GM18508 (cell line): Measurements from ENCODE around the gene RHBDF1.

Source experiments
- ATAC-seq: cut with Tn5 transposase; IDR thresholded peaks from one replicate; pipeline ENCODE4 v1.9.1; 2021; ENCODE audit warnings: moderate number of reproducible peaks; ENCODE audit not compliant: insufficient read depth, unreplicated experiment

RHBDF1 gene

DNA sequence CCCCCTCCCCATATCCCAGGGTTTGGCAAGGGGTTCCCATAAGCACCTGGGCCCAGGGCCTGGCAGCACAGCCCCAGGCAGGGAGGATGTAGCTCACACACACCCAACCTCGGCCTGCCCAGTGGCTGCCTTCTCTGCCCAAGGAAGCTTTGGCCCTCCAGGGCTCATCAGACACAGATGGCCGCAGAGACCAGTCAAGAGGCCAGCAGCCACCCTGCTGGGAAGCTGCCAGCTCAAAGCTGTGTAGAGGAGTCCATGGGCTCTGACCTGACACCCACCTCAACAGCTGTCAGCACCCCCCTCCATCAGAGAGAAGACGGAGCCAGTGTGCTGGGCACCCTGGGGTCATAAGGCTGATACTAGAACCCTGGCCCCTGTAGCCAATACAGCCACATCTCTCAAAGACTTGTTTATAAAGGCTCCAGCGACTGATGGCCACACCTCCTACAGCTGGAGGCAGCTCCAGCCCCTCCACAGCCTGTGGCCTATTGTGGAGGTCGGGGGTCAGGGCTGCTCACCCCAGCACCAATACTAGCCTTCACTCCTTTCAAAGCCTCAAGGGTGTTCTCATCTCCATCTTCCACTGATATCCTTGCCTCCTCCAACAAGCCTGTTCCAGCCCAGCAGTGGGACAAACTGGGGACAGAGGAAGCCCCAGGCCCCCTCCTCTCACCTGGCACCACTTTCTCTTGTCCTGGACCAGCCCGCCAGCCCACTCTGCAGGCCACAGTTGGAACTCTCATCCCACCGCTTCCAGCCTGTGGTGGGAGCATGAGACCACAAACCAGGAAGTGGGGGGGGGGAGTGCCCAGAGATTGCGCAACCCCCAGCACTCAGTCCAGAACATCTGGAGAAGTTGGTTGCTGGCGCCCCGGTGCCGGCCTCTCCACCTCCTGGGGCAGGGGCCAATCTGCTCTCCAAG lies 3.4 kb upstream of the RHBDF1 start:
- no peak for ATAC-seq

DNA sequence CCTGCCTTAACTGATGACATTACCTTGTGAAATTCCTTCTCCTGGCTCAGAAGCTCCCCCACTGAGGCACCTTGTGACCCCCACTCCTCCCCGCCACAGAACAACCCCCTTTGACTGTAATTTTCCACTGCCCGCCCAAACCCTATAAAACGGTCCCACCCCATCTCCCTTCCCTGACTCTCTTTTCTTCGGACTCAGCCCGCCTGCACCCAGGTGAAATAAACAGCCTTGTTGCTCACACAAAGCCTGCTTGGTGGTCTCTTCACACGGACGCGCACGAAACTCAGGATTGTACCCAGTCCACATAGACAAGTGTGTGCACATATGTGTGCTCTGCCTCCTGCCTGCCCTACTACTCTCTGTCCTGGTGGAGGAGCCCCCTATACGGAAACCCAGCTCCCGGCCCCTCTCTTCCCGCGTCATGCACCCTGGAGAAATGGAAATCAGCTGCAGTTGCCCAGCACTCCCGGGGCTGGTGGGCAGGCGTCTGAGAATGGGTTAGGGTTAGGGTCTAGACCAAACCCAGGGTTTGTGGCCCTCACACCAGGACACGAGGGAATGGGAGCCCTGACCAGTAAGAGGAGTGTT lies 2.4 kb upstream of the RHBDF1 start:
- ATAC-seq = no peak

DNA sequence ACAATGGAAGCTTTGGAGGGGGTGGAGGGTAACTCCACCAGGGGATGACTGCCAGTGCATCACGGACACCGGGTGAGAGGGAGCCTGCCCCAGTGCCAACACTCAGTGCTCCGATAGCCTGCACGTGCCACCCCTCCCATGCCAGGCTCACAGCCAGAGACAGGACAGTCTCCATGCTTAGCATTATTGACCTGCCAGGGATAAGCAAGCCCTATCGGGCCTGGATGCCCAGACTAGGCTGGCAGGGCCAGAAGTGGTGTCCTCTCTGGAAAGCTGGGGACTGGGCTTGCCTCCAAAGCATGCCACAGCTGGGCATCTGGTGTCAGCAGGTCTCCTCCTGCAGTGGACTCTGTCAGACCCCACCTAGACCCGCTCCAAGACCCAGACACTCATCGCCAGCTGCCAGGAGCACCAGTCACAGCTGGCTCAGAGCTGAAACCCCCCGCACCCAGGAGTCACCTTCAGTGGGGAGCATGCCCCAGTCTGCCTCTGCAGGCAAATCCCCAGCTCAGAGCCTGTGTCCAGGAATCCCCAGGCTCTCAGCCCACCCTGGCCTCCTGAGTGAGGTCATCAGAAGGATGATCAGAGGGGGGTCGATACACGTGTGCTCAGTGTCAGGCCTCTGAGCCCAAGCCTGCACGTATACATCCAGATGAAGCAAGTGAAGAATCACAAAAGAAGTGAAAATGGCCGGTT lies 1.8 kb upstream of the RHBDF1 start:
- ATAC-seq = no peak

DNA sequence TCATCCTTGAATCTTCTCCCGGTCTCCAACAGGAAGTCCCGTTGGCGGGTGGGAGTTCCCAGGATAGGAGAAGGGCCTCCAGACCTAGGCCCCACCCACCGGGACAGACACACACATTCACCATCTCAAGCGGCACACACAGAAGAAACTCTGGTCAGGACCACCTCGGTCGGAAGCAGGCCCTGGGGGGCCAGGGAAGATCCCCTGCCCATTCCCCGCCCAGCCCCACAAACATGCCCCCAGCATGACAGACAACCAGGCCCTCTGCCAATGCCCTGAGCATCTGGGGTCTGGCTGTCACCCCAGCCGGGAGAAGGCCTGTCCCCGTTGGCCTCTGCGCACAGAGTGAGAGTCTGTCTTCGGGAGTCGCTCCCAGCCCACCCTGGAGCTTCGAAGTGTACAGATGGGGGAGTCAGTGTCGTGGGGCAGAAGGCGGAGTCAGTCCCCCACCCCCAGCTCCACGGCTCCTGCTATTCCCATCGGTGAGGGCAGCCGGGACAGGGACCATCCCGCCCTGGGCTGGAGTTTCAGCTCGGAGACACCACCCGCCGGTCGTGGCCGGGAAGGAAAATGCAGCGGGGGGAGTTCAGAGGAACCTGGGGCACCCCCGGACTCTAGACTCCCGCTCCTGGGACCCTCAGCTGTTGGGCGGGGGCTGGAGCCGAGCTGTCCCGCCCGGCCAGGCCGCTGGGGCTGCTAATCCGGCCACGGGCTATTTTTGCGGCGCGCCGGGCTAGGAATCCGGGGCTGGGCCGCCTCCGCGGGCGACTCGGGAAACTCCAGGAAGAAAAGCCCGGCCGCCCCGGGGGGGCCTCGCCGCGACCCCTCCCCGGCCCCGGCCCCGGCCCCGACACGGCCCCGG lies 660 bp downstream of the RHBDF1 start:
- no peak for ATAC-seq

DNA sequence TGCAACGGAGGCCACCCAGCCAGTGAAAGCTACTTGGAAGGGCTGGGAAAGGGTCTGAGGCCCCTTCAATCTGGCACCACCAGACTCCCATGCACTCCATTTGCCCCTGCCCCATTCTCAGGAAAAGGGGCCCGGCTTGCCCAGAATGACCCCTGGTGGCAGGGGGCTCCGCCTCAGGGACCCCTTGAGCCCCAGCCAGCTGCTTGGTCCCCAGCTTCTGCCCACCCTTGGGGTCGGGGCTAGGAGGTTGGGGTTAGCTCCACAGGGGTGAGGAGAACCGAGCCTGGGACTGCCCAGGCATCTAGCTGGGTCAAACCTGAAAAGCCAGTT lies 1.3 kb downstream of the RHBDF1 start:
- no peak for ATAC-seq

DNA sequence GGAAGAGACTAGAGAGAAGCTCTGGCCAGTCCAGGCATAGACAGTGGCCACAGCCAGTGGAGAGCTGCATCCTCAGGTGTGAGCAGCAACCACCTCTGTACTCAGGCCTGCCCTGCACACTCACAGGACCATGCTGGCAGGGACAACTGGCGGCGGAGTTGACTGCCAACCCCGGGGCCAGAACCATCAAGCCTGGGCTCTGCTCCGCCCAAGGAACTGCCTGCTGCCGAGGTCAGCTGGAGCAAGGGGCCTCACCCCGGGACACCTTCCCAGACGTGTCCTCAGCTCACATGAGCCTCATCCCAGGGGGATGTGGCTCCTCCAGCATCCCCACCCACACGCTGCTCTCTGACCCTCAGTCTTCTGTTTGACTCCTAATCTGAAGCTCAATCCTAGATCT lies 3.2 kb downstream of the RHBDF1 start:
- ATAC-seq = no peak

DNA sequence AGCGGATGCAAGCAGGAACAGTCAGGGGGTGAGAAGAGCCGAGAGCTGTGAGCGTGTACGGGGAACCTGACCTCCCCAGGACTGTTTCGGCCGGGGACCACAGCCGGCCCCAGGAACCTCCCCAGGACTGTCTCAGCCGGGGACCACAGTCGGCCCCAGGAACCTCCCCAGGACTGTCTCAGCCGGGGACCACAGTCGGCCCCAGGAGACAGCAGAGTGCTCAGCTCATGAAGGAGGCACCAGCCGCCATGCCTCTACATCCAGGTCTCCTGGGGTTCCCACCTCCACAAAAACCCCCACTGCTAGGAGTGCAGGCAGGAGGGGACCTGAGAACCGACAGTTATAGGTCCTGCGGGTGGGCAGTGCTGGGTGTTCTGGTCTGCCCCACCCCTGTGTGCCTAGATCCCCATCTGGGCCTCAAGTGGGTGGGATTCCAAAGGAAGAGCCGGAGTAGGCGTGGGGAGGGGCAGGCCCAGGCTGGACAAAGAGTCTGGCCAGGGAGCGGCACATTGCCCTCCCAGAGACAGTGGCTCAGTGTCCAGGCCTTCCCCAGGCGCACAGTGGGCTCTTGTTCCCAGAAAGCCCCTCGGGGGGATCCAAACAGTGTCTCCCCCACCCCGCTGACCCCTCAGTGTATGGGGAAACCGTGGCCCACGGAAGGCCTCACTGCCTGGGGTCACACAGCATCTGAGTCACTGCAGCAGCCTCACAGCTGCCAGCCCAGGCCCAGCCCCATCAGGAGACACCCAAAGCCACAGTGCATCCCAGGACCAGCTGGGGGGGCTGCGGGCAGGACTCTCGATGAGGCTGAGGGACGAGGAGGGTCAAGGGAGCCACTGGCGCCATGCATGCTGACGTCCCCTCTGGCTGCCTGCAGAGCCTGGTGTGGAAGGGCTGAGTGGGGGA lies 4.3 kb downstream of the RHBDF1 start:
- ATAC-seq = no peak

DNA sequence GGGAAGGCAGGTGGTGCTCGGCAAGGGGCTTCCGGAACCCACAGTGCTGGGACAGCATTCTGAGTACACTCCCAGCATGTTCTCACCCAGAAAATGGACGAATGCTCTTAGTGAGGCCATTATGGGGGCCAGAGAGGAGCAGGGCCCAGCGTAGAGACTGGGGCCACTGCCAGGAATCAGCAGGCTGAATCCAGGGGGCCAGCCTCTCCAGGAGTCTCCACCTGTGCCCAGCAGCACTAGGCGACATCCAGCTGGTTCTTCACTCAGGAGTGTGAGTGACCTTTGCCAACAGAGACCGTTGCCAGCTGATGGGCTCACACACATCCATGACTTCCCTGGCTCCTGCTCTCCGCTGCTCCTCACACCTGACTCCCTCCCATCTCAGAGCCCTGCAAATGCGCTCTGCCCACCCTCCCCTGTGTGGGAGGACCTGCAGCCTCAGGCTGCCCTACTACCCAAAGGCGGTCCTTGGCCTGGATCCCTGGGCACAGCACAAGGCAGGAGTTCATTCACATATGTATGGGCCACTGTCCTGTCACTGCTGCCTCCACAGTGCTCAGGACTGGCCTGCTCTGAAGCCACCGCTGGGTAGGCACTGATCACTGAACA lies 5.1 kb downstream of the RHBDF1 start:
- ATAC-seq = no peak

DNA sequence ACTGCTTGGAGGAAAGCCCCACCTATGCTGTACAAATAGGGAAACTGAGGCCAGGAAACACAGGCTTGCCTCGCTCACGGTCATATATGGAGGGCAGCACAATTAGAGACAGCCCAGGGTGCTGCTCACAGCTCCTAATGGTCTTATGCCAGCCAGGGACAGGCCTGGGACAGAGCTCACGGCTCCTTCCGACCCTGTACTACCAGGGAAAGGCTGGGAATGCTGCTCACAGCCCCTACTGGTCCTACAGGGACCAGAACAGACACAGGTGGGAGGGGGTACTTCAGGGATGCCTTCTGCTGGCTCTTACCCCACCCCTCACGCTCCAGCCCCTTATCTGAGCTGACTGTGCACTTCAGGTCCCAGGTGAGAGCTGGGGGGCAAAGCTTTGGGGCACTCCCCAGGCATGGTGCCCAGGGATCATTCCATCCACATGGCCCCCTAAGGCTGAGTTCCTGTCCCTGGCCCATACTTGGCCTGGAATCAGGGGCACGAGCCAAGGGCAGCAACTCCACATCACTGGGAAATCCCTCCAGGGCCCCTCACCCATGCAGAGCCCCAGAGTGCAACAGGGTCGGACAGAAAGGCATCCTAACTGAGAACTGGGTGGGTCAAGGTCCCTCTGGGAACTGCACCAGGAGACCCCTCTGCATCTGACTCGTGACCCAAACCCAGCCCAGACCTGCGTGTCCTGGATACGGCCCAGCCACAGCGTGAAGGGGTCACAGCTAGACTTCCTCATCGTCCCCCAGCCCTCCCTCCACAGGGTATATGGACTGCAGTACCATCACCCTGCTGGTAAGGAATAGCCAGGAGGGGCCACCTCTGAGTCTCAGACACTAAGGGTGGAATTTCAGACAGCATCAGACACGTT lies 5.9 kb downstream of the RHBDF1 start:
- no peak for ATAC-seq

DNA sequence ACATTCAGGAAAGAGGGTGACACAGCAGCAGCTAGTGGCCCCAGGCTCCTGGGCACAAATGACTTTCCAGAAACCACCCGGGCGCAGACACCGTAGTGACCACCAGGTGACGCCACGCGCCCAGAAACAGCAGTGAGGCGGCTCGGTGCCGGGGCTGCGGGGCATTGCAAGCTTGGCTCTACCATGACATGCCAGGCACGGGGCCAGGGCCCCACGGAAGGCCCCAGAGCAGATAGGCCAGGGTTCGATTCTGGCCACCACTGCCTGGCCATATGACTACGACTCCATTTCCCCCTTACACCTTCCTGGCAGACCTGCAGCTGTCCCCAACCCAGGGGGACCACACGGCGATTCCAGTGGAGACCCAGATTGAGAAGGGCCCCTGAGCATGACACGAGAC lies 6.7 kb downstream of the RHBDF1 start:
- ATAC-seq = no peak

DNA sequence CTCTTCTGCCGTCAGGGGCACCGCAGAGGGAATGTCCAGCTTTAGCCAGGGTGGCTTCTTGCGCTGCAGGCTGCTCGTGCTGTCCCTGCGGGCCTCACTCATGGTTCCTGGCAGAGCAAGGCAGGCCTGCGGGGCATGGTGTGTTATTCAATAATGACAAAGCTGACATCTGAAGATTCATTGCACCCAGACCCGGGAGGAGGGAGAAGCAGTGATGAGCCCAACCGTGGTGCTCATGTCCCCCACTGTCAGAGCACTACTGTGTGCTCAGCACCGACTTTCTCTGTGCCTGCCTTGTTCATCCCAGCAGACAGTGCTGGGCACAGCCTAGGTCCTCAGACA lies 7.5 kb downstream of the RHBDF1 start:
- ATAC-seq = no peak

DNA sequence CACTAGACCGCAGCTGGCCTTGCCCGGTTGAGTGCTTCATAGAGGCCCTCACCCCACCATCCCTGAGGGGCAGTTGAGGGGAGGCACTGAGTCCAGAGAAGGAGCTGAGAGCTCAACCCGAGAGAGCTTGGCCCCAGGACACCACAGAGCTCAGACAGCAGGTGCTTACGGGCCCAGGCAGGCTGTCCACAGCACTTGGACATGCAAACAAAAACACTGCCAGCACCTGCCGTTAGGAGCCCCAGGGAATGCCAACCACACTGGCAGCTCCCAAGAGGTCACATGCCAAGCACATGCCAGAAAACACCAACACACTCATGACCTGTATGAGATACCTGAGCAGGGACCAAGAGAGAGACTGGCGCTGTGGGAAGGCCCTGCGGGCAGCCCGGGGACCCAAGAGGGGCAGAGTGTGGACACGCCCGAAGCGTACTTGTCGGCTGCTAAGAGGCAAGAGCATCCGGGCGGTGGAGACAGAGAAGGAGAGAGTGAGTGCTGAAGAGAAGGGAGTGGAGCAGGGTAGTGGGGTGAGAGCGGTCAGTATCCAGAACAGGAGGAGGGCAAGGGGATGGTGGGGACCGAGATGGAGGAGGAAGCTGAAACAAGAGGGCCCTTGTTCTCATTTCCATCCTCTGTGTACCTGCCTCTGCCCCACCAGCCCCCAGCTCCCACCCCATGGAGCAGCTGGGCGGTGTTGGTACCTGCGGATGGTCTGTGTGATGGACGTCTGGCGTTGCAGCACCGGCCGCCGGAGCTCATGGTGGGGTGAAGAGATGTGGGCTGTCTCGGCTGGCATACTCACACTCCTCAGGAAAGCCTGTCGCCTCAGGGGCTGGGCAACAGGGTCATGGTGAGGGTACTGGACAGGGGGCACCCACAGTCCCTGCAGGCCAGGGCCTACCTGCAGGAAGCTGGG lies 8.2 kb downstream of the RHBDF1 start:
- ATAC-seq = no peak

DNA sequence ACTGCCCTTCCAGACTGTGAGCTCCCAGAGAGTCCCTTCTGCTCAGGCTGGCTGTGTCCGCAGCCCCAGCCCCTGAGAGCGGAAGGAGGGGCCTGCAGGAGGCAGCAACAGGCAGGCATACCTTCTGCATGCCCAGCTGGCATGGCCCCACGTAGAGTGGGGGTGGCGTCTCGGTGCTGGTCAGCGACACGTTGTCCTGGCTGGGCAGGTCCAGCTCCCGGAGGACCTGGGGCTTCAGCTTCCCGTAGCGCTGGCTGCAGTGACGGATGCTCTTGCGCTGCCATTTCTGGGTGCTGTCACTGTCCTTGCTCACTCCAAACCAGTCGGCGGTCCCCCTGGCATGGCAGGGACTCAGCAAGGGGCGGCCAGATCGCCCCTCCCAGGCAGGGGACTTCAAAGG lies 9.0 kb downstream of the RHBDF1 start:
- ATAC-seq = no peak

DNA sequence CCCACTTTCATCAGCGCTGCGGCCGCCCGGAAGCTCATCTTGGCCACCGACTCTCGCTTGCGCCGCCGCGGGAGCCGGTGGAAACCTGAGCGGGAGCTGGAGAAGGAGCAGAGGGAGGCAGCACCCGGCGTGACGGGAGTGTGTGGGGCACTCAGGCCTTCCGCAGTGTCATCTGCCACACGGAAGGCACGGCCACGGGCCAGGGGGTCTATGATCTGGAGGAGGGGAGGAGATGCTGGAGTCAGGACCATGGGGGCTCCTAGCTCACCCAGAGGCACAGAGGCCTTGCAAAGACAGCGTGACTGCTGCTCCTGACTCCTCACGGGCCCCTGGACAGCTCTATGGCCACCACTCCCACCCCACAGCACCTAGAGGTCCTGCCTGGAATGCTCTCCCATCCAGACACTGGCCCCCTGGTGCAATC lies 9.5 kb downstream of the RHBDF1 start:
- no peak for ATAC-seq

DNA sequence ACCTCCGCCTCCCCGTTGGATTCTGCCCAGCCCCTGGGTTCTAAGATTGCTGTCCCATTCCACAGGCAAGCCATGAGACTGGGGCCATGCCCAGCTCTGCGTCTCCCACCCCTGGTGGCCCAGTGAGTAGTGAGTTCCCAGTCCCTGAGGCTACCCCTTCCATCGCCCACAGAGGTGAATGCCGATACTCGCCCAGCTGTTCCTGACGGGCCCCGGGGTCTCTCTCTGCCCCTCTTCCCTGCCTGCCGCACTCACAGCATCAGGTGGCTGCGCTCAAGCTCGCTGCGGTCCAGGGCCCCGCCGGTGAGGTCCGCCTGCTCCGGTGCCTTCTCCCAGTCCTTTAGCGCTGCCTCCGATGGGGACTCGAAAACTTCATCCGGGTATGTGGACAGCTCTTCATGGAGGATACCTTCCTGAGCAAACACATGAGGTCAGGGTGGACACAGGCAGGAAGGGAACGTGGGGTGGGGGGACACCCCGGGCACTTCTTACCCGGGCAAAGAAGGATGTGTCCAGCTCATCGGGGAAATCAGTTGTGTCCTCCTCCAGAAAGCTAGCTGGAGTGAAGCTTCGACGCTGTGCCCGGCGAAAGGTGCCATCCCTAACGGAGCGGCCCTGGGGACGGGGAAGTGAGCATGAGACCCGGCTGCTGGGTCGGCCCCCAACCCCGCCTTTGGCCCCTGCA lies 10.0 kb downstream of the RHBDF1 start:
- ATAC-seq = no peak

DNA sequence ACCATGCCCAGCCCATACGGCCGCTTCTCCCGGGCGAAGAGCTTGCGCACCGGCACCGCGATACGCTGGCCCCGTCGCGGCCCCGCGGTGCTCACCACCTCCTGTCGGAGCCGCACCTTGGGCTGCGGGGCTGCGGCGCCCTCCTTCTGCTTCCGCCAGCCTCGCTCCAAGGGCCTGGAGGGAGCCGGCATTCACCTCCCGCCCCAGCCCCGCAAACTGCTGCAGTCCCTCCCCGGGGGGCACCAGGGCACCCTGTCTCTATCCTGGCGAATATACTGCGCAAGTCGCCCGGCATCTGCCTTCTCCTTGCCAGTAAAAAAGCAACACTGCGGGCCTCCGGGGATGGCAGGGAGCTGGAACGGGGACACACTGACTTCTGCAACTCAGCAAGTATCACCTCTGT lies 10.6 kb downstream of the RHBDF1 start:
- no peak for ATAC-seq
